IPS DF 6.9 (cell line): ENCODE measurements around the gene CKAP2L.

Experiments used
- DNase-seq: peaks from one replicate; pipeline ENCODE4 v3.0.0-alpha.2; 2013; ENCODE audit warnings: low read depth, low spot score
- H3K27ac ChIP-seq: one replicate; pipeline ENCODE4 v1.5.1; 2013; ENCODE audit warnings: low read length, control low read depth
- H3K27me3 ChIP-seq: 2 replicates; pipeline ENCODE4 v1.6.1; 2013; ENCODE audit warnings: mild to moderate bottlenecking, low read length; ENCODE audit not compliant: control insufficient read depth, insufficient read depth
- H3K36me3 ChIP-seq: 2 replicates; pipeline ENCODE4 v1.6.1; 2013; ENCODE audit warnings: low read length; ENCODE audit not compliant: control insufficient read depth, insufficient read depth
- H3K4me1 ChIP-seq: 2 replicates; pipeline ENCODE4 v1.6.1; 2013; ENCODE audit warnings: low read length; ENCODE audit not compliant: control insufficient read depth, insufficient read depth
- H3K4me3 ChIP-seq: 2 replicates; pipeline ENCODE4 v1.5.1; 2013; ENCODE audit warnings: mild to moderate bottlenecking, low read length
- H3K9me3 ChIP-seq: 2 replicates; pipeline ENCODE4 v1.6.1; 2013; ENCODE audit warnings: low read length, inconsistent platforms; ENCODE audit not compliant: control insufficient read depth, insufficient read depth
- WGBS: extraction: QIAGEN DNeasy Blood & Tissue Kit; methylation state at CpG from one replicate; pipeline ENCODE4 v1.1.7; 2013; ENCODE audit warnings: mixed read lengths, missing lambda C conversion rate; ENCODE audit not compliant: insufficient read length, insufficient coverage; 5-methylcytosine and 5-hydroxymethylcytosine counted together

Gene CKAP2L

DNA sequence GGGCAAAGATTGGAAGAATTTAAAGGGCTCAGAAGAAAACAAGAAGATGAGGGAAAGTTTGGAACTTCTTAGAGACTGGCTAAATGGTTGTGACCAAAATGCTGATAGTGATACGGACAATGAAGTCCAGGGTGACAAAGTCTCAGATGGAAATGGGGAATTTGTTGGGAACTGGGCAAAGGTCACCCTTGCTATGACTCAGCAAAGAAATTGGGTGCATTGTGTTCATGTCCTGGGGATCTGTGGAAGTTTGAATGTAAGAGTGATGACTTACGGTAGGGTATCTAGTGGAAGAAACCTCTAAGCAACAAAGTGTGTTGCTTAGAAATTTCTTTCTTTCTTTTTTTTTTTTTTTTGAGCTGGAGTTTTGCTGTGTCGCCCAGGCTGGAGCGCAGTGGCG, 25.9 kb upstream of the CKAP2L start:
- Histone ChIP-seq H3K27ac (no peak overlapping the region), H3K27me3 (no peaks in the 10 kb centered on the region), H3K4me1 (peaks cover 3% of the 10 kb centered on the region; the same call in 1 of the 2 replicates), H3K9me3 (no peaks in the 10 kb centered on the region), H3K4me3 (no peak overlapping the region), H3K36me3 (no peaks in the 10 kb centered on the region)
- DNase-seq = no peak
- no CpG with 5 or more reads among the region's 5 CpGs for WGBS

DNA sequence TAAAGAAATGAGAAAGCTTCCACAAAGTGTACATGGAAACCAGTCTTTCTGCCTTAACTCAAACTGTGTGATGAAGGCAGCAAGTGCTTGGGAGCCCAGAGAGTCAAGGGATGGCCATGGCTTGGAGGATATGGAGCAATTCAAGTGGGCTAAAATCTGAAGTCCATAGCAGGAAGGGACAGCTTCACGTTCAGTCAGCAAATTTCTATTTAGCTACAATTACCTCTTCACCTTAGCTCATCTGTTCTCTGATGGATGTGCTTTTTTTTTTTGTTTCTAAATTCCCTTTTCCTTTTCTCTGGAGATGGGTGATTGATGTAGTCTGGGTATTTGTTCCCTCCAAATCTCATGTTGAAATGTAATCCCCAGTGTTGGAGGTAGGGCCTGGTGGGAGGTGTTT, 24.8 kb upstream of the CKAP2L start:
- Histone ChIP-seq H3K9me3 (no peaks in the 10 kb centered on the region), H3K4me3 (no peak overlapping the region), H3K27me3 (no peaks in the 10 kb centered on the region), H3K36me3 (no peaks in the 10 kb centered on the region), H3K27ac (no peak overlapping the region), H3K4me1 (peaks cover 3% of the 10 kb centered on the region; the same call in 1 of the 2 replicates)
- no CpG with 5 or more reads among the region's 1 CpG for WGBS
- no peak for DNase-seq

DNA sequence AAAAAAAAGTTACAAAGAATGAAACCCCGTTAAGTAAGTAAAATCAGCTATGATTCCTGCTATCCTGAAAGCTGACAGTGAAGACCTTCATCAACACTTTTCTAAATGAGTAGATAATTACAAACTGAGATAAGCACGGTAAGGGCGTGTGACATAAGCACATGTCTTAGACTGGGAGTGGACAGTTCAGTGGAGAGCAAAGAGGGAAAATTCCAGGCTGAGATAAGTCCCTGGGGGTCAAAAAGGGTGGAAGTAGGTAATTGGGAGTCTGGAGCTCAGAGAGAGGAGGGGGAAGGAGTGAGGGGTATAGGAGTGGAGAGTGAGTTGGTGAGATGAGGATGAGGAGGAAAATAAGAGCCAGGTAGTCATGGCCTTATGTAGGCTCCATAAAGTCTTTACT, 24.2 kb upstream of the CKAP2L start:
- no peak for DNase-seq
- H3K4me3 ChIP-seq = no peak overlapping the region
- H3K36me3 ChIP-seq = no peaks in the 10 kb centered on the region
- WGBS = no CpG with 5 or more reads among the region's 3 CpGs
- no peaks in the 10 kb centered on the region for H3K9me3 ChIP-seq
- no peak overlapping the region for H3K27ac ChIP-seq
- peaks cover 3% of the 10 kb centered on the region; the same call in 1 of the 2 replicates for H3K4me1 ChIP-seq
- no peaks in the 10 kb centered on the region for H3K27me3 ChIP-seq

DNA sequence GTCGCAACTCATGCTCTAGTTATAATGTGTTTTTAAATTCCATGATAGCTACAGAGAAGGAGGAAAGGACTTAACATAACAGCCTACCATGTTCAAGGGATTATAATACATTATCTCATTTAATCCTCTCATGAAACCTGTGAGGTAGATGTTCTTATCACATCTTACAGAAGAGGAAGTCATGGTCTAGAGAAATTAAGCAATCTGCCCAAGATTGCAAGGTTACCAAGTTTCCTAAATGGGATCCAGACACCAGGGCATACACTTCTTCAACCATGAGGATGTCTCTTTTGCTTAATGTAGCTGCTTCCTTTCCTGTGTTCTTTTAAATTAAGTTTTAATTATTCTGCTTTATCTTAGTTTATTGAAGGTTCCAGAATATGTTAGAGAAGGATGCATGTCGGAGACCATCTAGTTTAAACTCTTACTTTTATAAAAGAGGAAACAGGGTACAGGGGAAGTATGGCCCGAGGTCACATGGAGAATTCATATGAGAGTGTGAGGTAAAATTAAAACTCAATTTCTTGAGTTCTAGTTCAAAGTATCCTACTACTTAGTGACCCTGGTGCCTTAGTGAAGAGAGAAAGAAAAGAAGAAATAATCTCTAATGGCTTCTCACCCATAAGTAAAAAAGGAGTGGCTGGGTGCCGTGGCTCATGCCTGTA, 23.5 kb upstream of the CKAP2L start:
- Histone ChIP-seq H3K9me3 (no peaks in the 10 kb centered on the region), H3K36me3 (no peaks in the 10 kb centered on the region), H3K4me3 (no peak overlapping the region), H3K27ac (no peak overlapping the region), H3K27me3 (no peaks in the 10 kb centered on the region), H3K4me1 (peaks cover 3% of the 10 kb centered on the region; the same call in 1 of the 2 replicates)
- no CpG with 5 or more reads among the region's 4 CpGs for WGBS
- DNase-seq = no peak

DNA sequence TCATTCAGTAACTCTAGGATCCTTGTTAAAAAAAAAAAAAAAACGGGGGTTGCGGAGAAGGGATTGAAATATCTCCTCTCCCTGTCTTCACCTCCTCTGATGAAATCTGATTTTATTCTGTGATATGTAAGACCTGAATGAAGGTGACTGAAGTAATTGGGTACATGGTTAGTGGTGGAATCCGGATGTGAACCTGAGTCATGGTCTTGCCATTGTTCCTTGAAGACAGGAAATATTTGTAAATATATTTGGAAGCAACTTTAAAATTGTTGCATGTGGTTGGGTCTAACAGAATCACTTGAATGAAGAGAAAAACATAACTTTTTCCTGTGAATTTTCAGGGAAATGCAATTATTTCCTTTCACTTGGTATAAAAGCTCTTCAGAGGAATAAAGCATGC, 22.9 kb upstream of the CKAP2L start:
- no peaks in the 10 kb centered on the region for H3K9me3 ChIP-seq
- H3K27ac ChIP-seq = no peak overlapping the region
- H3K27me3 ChIP-seq = no peaks in the 10 kb centered on the region
- no CpG with 5 or more reads among the region's 3 CpGs for WGBS
- DNase-seq = no peak
- H3K4me1 ChIP-seq = peaks cover 3% of the 10 kb centered on the region; the same call in 1 of the 2 replicates
- H3K4me3 ChIP-seq = no peak overlapping the region
- H3K36me3 ChIP-seq = no peaks in the 10 kb centered on the region

DNA sequence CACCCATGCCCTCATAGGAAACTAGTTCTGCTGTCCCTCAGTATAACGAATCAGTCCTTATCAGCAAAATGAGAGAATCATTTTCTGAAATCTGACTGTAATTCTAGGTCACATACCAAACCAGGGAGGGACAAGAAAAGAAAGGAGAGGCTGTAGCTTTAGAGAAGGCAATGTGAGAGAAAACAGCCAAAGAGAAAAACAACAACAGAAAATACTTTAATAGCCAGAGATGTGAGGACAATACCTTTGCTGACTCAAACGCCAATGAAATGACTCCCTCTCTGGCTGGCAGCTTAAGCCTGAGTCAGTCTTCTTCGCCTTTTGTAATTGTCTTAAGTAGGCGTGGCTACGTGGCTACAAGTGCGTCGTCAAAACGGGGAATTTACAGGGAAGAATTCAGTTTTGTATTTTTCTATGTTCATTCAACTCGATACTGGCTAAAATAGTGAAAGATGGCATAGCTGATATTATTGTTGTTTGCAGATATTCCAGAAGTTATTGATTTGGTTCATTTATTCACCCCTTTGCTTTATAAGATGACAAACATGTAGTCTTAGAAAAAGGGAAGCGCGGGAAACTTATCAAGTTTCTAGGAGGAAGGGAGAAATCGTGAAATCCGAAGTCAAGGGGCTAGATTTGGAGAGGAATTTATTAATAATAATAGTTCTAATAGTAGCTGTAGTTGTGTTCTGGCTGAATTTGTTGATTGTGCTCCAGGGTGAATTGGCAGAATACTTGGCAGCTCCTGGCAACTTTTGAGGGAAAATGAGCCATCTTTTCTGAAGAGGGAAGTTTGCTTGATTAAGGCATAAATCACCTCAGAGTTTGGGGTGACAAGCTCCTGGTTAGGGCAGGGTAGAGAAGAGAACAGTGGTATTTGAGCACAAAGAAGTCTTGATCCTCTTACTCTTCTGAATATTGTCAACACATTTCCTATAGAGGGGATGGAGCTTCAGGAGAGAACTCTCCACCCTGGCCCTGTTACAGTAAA, 20.1 kb upstream of the CKAP2L start, which contains the start of gene IL1A:
Gene IL1A, minus strand, starts transcription at position 295 of the 991 bp plus-strand sequence. CDS start 723 bp downstream, outside the sequence.
- Histone ChIP-seq H3K4me1 (no peaks in the 10 kb centered on the region), H3K9me3 (no peaks in the 10 kb centered on the region), H3K27ac (no peak within 1 kb of the TSS), H3K36me3 (no peaks in the 10 kb centered on the region), H3K27me3 (no peaks in the 10 kb centered on the region), H3K4me3 (no peak within 1 kb of the TSS; the same call in 1 of the 2 replicates)
- no peak for DNase-seq
- no CpG with 5 or more reads among the region's 13 CpGs for WGBS

DNA sequence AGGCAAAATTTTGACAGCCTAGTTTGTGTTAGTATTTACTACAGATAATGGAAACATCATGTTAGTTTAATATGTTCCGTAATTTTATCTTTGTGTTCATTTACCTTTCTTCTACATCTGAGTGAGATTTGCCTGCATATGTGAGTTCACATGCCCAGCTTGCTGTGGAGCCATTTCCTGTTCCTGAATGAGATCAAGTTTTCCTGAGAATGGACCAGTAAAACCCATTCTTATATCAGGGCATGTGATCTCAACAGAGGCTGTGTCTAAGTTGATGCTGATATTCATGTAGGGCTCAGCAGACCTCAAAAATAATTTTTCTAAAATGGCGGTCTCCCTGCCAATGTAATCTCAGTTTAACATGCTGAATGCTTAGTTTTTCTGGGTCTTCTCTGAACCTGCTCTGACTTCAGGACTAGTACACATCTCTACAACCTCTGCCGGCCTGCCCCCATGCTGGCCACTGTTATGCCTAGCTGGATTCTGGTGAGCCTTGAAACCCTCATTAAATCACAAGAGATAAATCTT, 18.8 kb upstream of the CKAP2L start:
- no CpG with 5 or more reads among the region's 3 CpGs for WGBS
- Histone ChIP-seq H3K27ac (no peak overlapping the region), H3K4me3 (no peak overlapping the region)

DNA sequence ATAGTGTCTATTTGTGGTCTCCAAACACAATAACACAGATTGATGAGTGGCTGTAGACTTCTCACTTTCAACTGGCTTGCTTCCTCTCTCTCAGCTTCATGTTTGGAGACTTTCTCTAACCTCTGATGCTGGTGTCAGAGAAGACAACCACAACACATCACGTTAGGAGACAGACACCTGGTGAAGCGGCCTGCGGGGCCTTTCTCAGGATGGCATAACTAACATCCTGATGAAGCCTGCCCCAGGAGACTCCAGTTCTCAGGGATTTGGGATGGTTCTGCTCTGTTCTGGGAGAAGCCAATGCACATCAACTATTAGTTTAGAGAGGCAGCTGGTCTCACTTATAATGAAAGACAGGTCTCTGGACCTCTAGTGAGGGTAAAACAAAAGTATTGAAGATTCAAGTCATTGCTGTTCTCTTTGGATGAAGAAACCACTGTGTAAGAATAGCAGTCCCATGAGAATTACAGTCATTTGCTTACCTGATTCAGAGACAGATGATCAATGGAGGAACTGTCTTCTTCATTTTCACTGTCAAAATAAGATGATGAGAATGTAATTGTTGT, 17.9 kb upstream of the CKAP2L start:
- H3K27ac ChIP-seq = no peak overlapping the region
- H3K27me3 ChIP-seq = no peaks in the 10 kb centered on the region
- no peak for DNase-seq
- WGBS = no CpG with 5 or more reads among the region's 3 CpGs
- no peaks in the 10 kb centered on the region for H3K4me1 ChIP-seq
- H3K36me3 ChIP-seq = no peaks in the 10 kb centered on the region
- H3K9me3 ChIP-seq = no peaks in the 10 kb centered on the region
- no peak overlapping the region for H3K4me3 ChIP-seq

More for the DNA sequence above, 18.8 kb upstream of the CKAP2L start:
- Histone ChIP-seq H3K4me1 (no peaks in the 10 kb centered on the region), H3K27me3 (no peaks in the 10 kb centered on the region), H3K36me3 (no peaks in the 10 kb centered on the region), H3K9me3 (no peaks in the 10 kb centered on the region)
- DNase-seq = no peak

DNA sequence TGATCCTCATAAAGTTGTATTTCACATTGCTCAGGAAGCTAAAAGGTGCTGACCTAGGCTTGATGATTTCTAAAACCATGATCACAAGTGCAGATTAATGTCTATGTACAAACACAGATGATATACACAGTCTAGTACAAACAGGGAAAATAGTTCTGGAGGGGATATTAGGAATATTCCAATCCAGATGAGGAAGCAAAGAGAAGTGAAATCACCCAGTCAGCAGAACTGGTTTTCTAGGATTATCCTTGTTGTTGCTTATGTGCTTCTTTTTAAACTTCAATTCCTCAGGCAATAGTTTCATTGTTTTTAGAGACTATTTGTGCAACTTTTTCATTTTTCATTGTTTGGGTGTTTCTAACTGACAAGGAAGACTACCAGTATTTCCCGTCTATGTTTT, 15.2 kb upstream of the CKAP2L start:
- no peaks in the 10 kb centered on the region for H3K4me1 ChIP-seq
- H3K27ac ChIP-seq = no peak overlapping the region
- no peak overlapping the region for H3K4me3 ChIP-seq
- no peaks in the 10 kb centered on the region for H3K36me3 ChIP-seq
- DNase-seq = no peak
- WGBS = no CpG with 5 or more reads among the region's 1 CpG
- no peaks in the 10 kb centered on the region for H3K9me3 ChIP-seq
- no peaks in the 10 kb centered on the region for H3K27me3 ChIP-seq

DNA sequence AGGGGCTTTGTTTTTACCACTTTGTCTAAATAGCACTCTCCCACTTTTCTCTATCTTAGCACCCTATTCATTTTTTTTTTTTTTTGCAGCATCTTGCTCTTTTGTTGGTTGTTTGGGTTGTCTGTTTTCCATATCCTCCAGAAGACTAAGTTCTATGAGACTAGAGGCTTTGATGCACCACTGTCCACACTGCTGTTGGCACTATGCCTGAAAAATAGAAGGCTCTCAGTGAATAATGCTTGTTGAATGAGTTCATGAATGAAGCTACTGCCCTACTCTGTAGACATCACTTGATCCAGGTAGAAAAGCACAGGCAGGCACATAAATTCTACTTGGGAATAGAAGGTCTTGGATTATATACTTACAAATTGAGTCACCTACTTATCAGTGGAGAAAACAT, 12.6 kb upstream of the CKAP2L start:
- DNase-seq = no peak
- H3K36me3 ChIP-seq = no peaks in the 10 kb centered on the region
- no peaks in the 10 kb centered on the region for H3K27me3 ChIP-seq
- H3K9me3 ChIP-seq = no peaks in the 10 kb centered on the region
- H3K4me3 ChIP-seq = no peak overlapping the region
- no peak overlapping the region for H3K27ac ChIP-seq
- no peaks in the 10 kb centered on the region for H3K4me1 ChIP-seq
